HG03280 (cell line): ENCODE data around the gene GAD1.

Experiments
- ATAC-seq: cut with Tn5 transposase; IDR thresholded peaks from one replicate; pipeline ENCODE4 v1.9.1; 2021; ENCODE audit warnings: mild to moderate bottlenecking, moderate library complexity; ENCODE audit not compliant: unreplicated experiment

Gene GAD1

GRCh38 chr2:170817093-170818035 is 677 bp downstream of the GAD1 start:
- no peak for ATAC-seq

- ATAC-seq: no peak
These were observed 1.5 kb downstream of the GAD1 start for GRCh38 chr2:170818036-170818751.

GRCh38 chr2:170818752-170819470 is 2.2 kb downstream of the GAD1 start:
- ATAC-seq: no peak

DNA sequence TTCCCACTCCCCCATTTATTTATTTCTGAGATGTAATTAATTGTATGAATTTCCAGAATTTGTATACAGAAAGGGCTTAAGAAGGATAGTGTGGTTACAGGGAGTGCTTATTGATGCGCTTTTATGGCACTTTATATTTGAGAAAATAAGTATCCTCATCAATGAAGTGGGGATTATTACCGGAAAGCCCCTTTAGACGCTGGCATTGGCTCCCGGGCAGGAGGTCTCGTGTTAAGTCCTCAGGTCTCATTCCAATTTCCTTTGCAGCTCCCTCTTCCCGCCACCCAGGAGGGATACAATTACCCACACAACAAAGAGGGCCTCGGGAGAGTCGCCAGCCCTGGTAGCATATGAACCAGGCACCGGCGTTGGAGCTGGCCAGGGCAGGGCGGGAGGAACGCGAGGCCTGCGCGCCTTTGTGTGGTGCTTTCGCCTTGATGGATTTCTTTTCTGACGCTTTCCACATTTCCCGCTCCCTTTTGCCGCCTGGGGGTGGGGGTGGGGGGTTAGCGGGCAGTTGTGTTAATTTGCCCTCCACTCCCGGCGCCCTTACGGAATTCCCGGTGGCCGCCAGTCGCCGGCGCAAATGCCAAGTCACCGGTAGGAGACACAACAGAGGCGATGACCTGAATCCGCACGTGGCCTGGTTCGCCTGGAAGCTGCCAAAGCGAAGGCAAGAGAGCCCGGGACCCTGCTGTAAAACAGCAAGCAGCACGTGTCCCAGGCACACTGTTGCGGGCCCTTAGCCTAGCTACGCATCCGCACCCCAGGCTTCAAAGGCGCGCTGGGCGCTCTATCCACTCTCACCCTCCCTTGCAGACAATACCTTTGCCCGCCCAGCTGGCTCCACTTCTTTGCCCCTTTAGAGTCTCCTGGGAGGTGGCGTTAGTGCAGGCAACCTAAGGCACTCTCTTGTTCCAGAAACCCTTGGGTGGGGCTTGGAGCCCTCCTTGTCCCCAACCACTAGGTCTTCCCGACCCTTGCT is 3.3 kb downstream of the GAD1 start:
- ATAC-seq: no peak

DNA sequence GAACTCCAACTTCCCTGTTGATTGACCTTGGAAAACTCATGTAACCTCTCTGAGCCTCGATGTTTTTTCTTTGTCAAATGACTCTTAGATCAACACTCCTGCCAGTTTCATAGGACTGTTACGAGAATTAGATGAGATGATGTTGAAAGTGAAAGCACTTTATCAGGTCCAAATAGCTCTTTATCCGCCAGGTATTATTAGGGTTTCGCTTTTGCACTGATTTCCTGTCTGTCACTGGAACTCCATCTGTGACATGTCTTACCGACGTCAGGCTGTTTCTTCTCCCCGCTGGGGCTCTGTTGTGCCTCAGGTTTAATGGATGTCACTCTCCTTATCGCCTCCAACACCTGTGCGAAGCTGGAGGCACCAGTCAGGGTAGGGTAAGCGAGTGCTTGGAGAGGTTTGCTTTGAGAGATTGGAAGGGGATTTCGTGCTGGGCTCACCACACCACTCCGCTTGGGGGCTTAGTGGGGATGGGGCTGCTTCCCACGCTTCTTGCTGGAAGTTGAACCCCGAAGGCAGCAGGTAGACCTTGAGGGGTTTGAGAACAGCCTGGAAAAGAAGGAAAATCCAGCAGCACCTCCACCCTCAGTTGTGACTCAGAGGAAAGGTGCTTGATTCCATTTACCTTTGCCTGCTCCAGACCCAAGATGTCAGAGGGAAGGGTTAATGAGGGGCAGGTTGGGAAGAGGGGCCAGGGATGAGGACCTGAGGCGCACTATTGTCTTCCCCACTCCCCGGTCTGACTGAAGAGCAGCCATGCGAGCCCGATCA is 4.3 kb downstream of the GAD1 start:
- ATAC-seq: no peak

DNA sequence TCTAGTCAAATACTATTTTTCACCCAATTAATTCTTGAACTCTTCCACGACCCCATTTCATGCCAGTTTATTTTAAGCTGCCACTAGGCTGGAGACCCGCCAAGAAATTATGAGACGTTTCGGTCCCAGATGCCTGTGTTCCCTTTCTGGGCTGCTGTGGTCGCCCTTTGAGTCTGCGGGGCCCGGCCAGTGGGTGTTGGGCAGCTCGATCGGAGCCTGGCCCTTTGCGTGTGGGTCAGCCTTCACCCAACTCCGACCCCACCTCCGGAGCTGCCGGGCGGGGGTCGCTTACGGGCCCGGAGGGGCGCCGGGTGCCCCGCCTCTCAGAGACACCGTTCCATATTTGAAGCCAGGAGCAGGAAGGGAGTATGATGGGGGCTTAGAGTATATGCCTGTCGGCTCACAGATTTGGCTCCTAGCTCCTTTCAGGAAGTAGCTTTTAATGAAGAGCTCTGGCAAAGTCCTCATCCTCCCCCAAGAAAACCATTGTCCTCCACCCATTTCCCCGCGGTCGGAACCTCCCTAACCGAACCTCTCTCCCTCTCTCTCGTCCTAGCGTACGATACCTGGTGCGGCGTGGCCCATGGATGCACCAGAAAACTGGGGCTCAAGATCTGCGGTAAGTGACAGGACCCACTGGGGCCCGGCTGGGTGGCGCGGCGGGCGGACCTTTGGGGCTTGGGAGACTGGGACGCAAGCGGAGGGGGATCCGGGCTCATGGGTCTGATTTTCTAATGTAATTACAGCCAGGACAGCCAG is 5.0 kb downstream of the GAD1 start:
- ATAC-seq: no peak

DNA sequence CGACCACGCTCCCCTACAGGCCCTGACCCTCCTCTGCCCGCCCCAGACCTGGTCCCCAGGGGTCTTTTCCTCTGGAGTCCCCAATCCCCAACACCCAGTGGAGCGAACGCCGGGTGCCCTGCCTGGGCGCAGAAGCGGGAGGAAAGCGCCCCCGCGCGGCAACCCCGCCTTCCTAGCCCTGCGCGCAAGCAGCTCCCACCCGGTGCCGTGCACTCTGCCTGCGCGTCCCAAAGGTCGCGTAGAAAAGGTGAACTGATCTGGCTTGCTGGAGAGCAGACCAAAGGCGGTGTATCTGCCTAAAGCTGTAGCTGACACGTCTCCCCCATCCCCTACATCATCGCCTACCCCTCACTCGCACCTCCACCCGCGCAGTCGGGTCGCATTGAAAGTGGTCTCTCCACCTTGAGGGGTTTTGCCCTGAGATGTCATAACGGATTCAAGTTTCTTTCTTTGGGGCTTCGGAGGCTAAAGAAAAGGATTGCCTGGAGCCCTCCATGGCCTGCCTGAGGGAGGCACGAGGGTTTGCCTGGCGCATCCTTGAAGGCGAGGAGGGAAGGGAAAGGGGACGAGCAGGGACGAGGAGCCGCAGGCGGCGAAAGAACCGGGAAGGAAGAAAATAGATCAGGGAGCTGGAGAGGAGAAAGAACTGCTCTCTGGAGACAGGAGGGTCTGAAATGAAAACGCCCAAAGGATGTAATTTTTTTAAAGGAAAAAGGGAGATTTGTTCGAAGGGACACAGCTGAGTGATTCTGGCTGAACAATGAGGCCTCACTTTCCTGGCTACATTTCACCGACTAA is 5.8 kb downstream of the GAD1 start:
- no peak for ATAC-seq

DNA sequence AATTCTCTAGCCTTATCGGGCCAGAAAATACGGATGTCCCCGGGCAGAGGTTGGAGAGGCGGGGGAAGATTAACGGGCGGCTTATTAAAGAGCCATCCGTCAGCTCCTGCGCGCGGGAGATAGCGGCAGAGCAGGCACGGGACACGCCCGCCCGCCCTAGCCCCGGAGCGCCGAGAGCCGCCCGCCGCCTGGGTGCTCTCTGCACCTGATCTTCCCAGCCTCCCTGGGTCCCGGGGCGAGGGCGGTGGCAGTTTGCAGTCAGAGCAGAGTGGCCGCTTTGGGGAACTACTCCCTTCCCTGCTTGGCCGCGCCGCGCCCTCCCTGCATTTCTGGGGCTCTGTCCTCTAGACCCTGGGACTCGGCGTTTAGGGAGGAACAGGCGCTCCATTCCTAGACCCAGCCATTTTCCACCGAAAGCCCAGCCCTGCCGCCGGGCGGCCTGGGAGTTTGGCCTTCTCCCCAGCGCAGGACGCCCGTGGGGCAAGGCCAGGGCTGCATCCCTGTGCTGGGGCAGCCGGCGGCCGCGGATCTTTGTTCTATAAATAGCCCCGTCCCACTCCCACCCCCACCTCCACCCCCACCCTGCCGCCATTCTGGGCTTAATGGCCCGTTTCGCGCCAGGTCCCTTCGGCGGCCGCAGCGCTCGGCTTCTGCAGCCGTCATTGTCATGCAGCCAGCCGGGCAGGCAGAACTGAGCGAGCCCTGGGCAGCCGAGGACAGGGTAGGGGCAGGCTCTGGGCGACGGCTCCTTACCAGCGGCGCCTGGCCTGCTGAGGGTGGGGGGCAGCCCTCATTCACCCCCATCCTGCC is 6.6 kb downstream of the GAD1 start:
- ATAC-seq: no peak

- no peak for ATAC-seq
These were observed 7.2 kb downstream of the GAD1 start for GRCh38 chr2:170823898-170824215.

DNA sequence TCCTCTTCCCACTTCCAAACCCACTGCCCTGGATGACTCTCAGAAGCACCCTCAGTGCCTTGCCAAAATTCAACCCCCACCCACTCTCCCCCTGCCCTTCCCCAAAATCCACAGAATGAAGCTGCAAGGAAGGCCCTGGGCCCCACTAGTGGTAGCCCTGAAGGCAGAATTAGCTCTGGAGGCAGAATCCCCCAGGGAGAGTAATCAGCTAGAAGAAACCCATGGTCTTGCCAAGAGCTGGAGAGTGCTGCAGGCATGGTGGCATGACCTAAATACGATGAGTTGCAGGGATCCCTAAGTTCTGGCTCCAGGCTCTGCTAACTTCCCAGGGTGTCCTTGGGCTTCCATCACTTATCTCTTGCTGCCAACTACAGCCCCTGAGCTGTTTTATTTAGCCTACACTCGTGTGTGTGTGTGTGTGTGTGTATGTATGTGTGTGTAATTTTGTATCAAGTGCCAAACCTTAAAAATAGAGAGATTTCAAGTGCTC is 7.9 kb downstream of the GAD1 start:
- ATAC-seq: no peak

DNA sequence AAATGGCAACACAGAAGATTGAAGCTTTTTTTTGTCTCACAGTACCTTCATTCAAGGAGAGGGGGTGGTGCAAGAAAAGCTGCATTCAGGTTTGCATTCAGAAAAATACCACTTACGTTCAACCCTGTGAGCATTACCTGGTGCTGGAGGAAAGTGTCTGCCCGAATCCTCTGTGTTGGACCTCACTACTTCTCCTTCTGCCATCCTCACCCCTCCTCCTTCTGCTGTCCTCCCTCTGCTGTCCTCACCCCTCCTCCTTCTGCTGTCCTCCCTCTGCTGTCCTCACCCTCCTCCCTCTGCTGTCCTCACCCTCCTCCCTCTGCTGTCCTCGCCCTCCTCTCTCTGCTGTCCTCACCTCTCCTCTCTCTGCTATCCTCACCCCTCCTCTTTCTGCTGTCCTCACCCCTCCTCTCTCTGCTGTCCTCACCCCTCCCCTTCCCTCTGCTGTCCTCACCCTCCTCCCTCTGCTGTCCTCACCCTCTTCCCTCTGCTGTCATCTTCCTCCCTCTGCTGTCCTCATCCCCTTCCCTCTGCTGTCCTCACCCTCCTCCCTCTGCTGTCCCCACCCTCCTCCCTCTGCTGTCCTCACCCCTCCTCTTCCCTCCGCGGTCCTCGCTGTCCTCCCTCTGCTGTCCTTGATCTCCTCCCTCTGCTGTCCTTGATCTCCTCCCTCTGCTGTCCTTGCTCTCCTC is 11.3 kb downstream of the GAD1 start:
- no peak for ATAC-seq

GRCh38 chr2:170828533-170828916 is 11.8 kb downstream of the GAD1 start:
- ATAC-seq: no peak

DNA sequence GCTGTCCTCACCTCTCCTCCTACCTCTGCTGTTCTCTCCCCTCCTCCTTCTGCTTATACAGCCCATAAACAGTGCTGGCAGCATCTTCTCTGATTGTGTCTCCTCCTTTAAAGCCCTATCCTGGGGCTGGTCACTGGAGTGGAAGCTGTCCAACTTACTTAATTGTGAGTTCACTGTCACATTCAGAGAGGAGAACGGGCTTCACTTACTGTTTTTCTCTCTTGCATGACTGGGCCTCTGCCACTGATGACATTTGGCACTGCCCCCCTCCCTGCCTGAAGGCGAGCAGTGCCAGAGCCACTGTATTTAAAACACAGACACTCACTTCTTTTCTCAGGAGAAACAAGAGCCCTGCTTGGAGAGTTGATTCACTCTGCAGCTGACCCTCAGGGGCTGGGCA is 12.3 kb downstream of the GAD1 start:
- no peak for ATAC-seq

DNA sequence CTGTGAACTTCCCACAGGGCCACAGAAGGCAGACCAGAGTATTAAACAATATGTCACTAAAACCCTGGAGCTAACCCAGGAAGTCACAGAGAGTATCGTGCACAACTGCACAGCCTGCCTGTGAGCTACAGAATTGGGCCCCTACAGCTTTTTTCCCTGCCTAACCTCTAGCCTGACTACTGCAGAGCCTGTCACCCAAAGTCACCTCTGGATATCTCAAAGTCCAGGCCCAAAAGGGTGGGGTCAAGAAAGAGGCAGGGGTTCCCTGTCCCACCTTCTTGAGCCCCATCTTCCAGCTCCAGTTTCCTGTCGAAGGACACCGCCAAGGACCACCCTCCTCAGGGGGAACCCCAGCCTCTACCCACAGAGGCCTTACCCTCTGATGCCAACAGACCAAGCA is 13.5 kb downstream of the GAD1 start:
- no peak for ATAC-seq

- no peak for ATAC-seq
These were observed 14.4 kb downstream of the GAD1 start for GRCh38 chr2:170831115-170831514.

- ATAC-seq: no peak
These were observed 19.3 kb downstream of the GAD1 start for GRCh38 chr2:170836027-170836426.
